H7 (cell line): Measurements from ENCODE around the gene ZNF43. TPM values are rescaled to one million over a fixed set of nuclear protein-coding genes. Genes with fewer than 3 reads are reported as not detected.
"Not testable (repeated sequence)": the region's sequence is repeated elsewhere in the genome, so short reads cannot be mapped to it uniquely, and the experiment has no call there.

Experiments
- DNase-seq: peaks from one replicate; pipeline ENCODE4 v3.0.0; 2012
- H3K27me3 ChIP-seq: 2 replicates; pipeline ENCODE4 v1.6.0; 2011; ENCODE audit warnings: mild to moderate bottlenecking, low read length; ENCODE audit not compliant: control insufficient read depth, insufficient read depth
- H3K36me3 ChIP-seq: replicated peaks from 2 replicates; pipeline ENCODE4 v1.5.1; 2011; ENCODE audit warnings: low read length; ENCODE audit not compliant: control insufficient read depth, insufficient read depth
- H3K4me3 ChIP-seq: 2 replicates; pipeline ENCODE4 v1.5.1; 2011; ENCODE audit warnings: low read depth, mild to moderate bottlenecking, control low read depth, low read length, moderate library complexity; ENCODE audit not compliant: insufficient read depth
- total RNA-seq: library from RNA; depleted of rRNA; stranded (reverse); fragments of >200 nt; shearing (Covaris generic); gene quantifications from 2 replicates; pipeline ENCODE4 v1.2.3, GENCODE V29; 2014; rRNA removed

ZNF43 gene
- total RNA-seq, 1 experiment from 2014 or later = 20.1 TPM

DNA sequence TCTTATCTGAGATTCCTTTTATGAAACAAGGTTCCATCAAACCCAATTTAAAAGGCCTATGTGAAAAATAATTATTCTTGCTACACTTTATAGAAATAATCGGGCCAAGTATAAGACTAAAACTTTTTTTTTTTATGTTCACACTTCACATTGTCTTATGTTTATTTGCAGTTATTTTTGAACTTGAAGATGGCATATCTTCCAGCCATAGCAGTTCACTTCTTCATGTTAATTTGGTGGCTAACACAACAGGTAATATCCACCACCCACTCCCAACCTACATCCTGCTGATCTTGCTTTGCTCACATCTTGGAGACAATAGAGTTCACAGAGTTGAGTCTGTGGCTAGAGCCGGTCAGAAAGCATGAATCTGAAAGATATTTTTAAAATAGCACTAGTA, 74.4 kb downstream of the ZNF43 start:
- H3K4me3 ChIP-seq, H3K36me3 ChIP-seq, DNase-seq, H3K27me3 ChIP-seq: not testable (repeated sequence)

DNA sequence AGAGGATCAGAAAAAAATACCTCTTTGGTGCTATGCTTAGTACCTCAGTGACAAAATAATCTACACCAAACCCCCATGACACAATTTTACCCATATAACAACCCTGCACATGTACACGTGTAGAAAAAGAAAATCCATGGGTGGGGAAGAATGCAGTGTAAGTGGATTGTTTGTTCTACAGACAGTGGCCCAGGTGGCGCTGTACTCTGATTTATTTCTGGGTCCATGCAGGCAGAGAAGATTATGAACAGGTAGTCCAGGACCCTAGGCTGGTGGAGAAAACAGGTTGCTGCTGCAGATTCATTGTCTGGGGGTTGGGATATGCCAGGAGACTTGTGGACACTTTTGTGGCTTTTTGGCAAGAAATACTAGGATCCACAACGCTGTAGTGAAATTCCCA, 77.7 kb downstream of the ZNF43 start:
- Histone ChIP-seq H3K27me3 (no peaks in the 10 kb centered on the region), H3K4me3 (no peak overlapping the region), H3K36me3 (peaks cover 1% of the 10 kb centered on the region)
- DNase-seq = no peak

DNA sequence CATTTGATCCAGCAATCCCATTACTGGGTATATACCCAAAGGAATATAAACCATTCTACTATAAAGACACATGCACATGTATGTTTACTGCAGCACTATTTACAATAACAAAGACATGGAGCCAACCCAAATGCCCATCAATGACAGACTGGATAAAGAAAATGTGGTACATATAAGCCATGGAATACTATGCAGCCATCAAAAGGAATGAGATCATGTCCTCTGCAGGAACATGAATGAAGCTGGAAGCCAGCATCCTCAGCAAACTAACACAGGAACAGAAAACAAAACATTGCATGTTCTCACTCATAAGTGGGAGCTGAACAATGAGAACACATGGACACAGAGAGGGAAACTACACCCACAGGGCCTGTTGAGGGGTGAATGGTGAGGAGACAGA, 80.4 kb downstream of the ZNF43 start:
- not testable (repeated sequence) for H3K36me3 ChIP-seq, DNase-seq, H3K27me3 ChIP-seq, H3K4me3 ChIP-seq

Other genes with a start within 250 kb of the ZNF43 start
- 3.7 and 6.5 TPM in 2 replicates for gene ZNF100, start 68.6 kb downstream of the ZNF43 start, total RNA-seq
- gene ZNF208, start 174.8 kb upstream of the ZNF43 start, total RNA-seq = not detected in 2 replicates
- gene ZNF257, start 216.3 kb upstream of the ZNF43 start, total RNA-seq = not detected in 2 replicates